ENCODE data around the gene LMF1. TPM values are rescaled to one million over a fixed set of nuclear protein-coding genes. Genes with fewer than 3 reads are reported as not detected.

LMF1 gene
- total and polyA plus RNA-seq, 9 of the 15 experiments (the other 6 are each of a cell fraction or from before 2014, with no cell fraction given), result 0.11 to 1.6 (median 0.55) TPM; not detected in 1

GRCh38 chr16:929227-930073 is 41.3 kb downstream of the LMF1 start (continued):
- TF ChIP-seq TOE1 (IDR thresholded peaks at IDR 0.05; ENCODE audit: borderline replicate concordance), result no peak
- TF ChIP-seq TOE1 (CRISPR knock-in tag; IDR thresholded peaks at IDR 0.05; ENCODE audit: borderline replicate concordance, low read depth), result no peak
- no peak for TF ChIP-seq PCBP1 (IDR thresholded peaks at IDR 0.05; ENCODE audit: low read depth, low read length, poor library complexity, severe bottlenecking)
- TF ChIP-seq ZBTB1 (CRISPR knock-in tag; IDR thresholded peaks at IDR 0.05; ENCODE audit: borderline replicate concordance, low read depth), result no peak
- TF ChIP-seq ZNF277 (CRISPR knock-in tag; IDR thresholded peaks at IDR 0.05; ENCODE audit: borderline replicate concordance), result no peak
- TF ChIP-seq SMARCA5 (IDR thresholded peaks at IDR 0.05), result no peak
- TF ChIP-seq ZNF398 (CRISPR knock-in tag; IDR thresholded peaks at IDR 0.05), result no peak

All from K562 (cell line).